ENCODE data around the gene PPHLN1. TPM values are rescaled to one million over a fixed set of nuclear protein-coding genes. Genes with fewer than 3 reads are reported as not detected.

Gene PPHLN1
- total RNA-seq, 4 donors from 2014 or later = 44.9 to 324 (median 59.6) TPM

DNA sequence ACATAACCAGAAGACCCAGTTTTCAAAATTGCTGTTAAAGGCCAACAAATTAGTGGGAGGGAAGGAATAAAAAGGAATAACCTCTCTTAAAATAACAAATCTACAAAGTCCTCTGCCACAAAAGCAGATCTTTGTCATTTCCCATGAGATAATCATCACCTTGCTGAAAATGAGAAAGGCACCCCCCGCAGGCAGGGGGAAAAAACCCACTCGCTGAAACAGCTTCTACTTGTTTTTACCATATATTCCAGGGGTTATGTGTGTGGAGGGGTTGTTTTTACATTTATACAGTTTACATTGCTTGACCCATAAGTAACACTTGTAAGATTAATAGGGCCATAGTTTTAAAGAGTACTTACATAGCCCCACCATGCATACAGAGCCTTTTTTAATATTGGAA is 132.6 kb downstream of the PPHLN1 start:
- no peak for DNase-seq
- no peaks in the 10 kb centered on the region for H3K9me3 ChIP-seq
- 91 to 100% methylated on average over 2 of the region's 2 CpGs for WGBS, 2 donors (ENCODE audit: low coverage in 1 of 2)
- no peaks in the 10 kb centered on the region for H3K27me3 ChIP-seq
- intact Hi-C loops (cut with DNase I; ENCODE audit: low total_unique reads) (no loop called here), in situ Hi-C loops (cut with MboI; ENCODE audit: low pct_ligation_motif_present in 1 of 4, low pct_unique_long_range_greater_than_20kb in 1 of 4, low sequenced_read_pairs in 3 of 4) (no loop called here)
- TF ChIP-seq, protein P1, sequence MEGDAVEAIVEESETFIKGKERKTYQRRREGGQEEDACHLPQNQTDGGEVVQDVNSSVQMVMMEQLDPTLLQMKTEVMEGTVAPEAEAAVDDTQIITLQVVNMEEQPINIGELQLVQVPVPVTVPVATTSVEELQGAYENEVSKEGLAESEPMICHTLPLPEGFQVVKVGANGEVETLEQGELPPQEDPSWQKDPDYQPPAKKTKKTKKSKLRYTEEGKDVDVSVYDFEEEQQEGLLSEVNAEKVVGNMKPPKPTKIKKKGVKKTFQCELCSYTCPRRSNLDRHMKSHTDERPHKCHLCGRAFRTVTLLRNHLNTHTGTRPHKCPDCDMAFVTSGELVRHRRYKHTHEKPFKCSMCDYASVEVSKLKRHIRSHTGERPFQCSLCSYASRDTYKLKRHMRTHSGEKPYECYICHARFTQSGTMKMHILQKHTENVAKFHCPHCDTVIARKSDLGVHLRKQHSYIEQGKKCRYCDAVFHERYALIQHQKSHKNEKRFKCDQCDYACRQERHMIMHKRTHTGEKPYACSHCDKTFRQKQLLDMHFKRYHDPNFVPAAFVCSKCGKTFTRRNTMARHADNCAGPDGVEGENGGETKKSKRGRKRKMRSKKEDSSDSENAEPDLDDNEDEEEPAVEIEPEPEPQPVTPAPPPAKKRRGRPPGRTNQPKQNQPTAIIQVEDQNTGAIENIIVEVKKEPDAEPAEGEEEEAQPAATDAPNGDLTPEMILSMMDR (IDR thresholded peaks at IDR 0.05) = no peak
- TF ChIP-seq POLR2AphosphoS5 (IDR thresholded peaks at IDR 0.05) = no peak
- TF ChIP-seq EP300 (IDR thresholded peaks at IDR 0.05; ENCODE audit: low read depth) = no peak
- TF ChIP-seq POLR2A (IDR thresholded peaks at IDR 0.05) = no peak
- peaks cover 0 to 7% (median 0%) of the 10 kb centered on the region in 4 donors for H3K4me1 ChIP-seq
- H3K27ac ChIP-seq = no peak overlapping the region
- no peaks in the 10 kb centered on the region for H3K36me3 ChIP-seq
- H3K4me3 ChIP-seq = no peak overlapping the region

DNA sequence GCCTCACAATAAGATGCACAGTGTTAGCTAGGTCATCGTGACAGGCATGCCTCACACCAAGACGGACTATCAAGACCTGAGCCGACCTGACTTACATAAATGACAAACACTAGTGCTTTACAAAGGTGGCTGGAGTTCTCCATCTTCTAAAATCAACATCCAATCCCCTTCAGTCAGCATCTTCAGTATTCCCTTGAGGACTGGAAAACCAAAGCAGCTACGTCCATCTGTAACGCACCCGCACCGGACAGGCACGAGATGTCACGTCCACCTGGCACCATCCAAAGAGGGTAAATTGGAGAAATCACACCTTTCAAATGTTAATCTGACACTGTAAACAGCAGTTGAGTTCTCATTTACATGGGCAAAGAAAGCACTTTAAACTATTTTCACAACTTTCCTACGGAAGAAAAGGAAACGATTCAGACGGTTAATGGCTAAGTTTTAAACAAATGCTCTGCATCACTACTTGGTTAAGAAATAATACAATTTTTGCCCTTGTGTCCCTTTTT is 133.4 kb downstream of the PPHLN1 start:
- no peak overlapping the region for H3K27ac ChIP-seq
- in situ Hi-C loops (cut with MboI; ENCODE audit: low pct_ligation_motif_present in 1 of 4, low pct_unique_long_range_greater_than_20kb in 1 of 4, low sequenced_read_pairs in 3 of 4) = no loop called here

DNA sequence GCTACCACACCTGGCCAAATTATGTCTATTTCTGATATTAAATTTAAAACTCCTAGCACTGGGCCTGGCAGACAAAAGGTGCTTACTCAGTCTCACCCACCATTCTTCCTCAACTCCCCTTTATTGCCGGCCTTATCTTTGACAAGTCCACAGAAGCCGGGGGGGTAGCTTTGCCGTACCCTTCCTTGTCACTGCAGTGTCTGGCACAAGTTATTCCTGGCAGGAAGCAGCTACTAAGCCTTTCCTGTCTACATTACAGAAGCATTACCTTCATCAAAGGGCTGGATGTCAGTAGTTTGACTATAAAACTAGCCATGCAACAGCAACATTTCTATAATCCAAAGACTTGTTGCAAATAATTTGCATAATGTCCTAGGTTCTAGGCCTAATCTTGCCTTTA is 136.5 kb downstream of the PPHLN1 start:
- no peak for DNase-seq
- H3K27ac ChIP-seq = no peak overlapping the region
- intact Hi-C loops (cut with DNase I; ENCODE audit: low total_unique reads) = no loop called here
- no peaks in the 10 kb centered on the region for H3K9me3 ChIP-seq
- peaks cover 0 to 6% (median 0%) of the 10 kb centered on the region in 4 donors for H3K36me3 ChIP-seq
- WGBS, 2 donors (ENCODE audit: low coverage in 1 of 2) = 50% methylated on average over 3 of the region's 3 CpGs; no CpG with 5 or more reads in 1 of the 2 donors
- TF ChIP-seq POLR2AphosphoS5 (IDR thresholded peaks at IDR 0.05) = no peak
- H3K4me1 ChIP-seq = peaks cover 0 to 7% (median 0%) of the 10 kb centered on the region in 4 donors
- in situ Hi-C loops (cut with MboI; ENCODE audit: low pct_ligation_motif_present in 1 of 4, low pct_unique_long_range_greater_than_20kb in 1 of 4, low sequenced_read_pairs in 3 of 4) = no loop called here
- no peak overlapping the region for H3K4me3 ChIP-seq
- no peaks in the 10 kb centered on the region for H3K27me3 ChIP-seq

More for the DNA sequence above, 133.4 kb downstream of the PPHLN1 start:
- WGBS, 2 donors (ENCODE audit: low coverage in 1 of 2) = 92 to 95% methylated on average over 9 to 12 of the region's 12 CpGs
- no peak for TF ChIP-seq EP300 (IDR thresholded peaks at IDR 0.05; ENCODE audit: low read depth)
- no peak for TF ChIP-seq POLR2AphosphoS5 (IDR thresholded peaks at IDR 0.05)
- TF ChIP-seq, protein P1 (IDR thresholded peaks at IDR 0.05) = no peak
- TF ChIP-seq POLR2A (IDR thresholded peaks at IDR 0.05) = no peak
- no peaks in the 10 kb centered on the region for H3K9me3 ChIP-seq
- intact Hi-C loops (cut with DNase I; ENCODE audit: low total_unique reads) = no loop called here
- peaks cover 0 to 7% (median 0%) of the 10 kb centered on the region in 4 donors for H3K4me1 ChIP-seq
- no peak for DNase-seq
- no peak overlapping the region for H3K4me3 ChIP-seq
- no peaks in the 10 kb centered on the region for H3K27me3 ChIP-seq
- H3K36me3 ChIP-seq = no peaks in the 10 kb centered on the region

DNA sequence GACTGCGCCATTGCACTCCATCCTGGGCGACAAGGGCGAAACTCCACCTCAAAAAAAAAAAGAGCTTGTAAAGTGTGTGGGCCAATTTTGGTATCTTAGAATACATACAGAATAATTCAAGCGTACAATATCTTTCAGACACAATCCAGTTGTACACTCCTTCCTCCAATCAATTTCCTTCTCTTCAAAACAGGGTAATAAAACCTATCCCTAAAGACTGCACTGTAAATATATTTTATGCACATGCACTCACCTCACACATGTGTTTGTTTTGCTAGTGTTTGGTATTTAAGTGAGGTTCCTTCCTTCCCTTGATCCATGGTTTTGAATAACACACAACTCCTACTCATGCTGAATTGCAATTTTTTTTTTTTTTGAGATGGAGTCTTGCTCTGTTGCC is 137.7 kb downstream of the PPHLN1 start:
- H3K4me3 ChIP-seq = no peak overlapping the region
- H3K36me3 ChIP-seq = peaks cover 0 to 6% (median 0%) of the 10 kb centered on the region in 4 donors
- WGBS, 2 donors (ENCODE audit: low coverage in 1 of 2) = 57 to 74% methylated on average over 3 to 4 of the region's 4 CpGs
- H3K27me3 ChIP-seq = no peaks in the 10 kb centered on the region
- H3K9me3 ChIP-seq = no peaks in the 10 kb centered on the region
- TF ChIP-seq POLR2AphosphoS5 (IDR thresholded peaks at IDR 0.05) (no peak), EP300 (IDR thresholded peaks at IDR 0.05; ENCODE audit: low read depth) (no peak), POLR2A (IDR thresholded peaks at IDR 0.05) (no peak)
- TF ChIP-seq, protein P1 (IDR thresholded peaks at IDR 0.05) = no peak
- in situ Hi-C loops (cut with MboI; ENCODE audit: low pct_ligation_motif_present in 1 of 4, low pct_unique_long_range_greater_than_20kb in 1 of 4, low sequenced_read_pairs in 3 of 4) (no loop called here), intact Hi-C loops (cut with DNase I; ENCODE audit: low total_unique reads) (no loop called here)
- H3K27ac ChIP-seq = no peak overlapping the region
- peaks cover 0 to 7% (median 0%) of the 10 kb centered on the region in 4 donors for H3K4me1 ChIP-seq
- DNase-seq = no peak

Measured in transverse colon (tissue), 4 donors.